ENCODE measurements around the gene E2F3.

Gene E2F3

GRCh38 chr6:20533746-20534294 lies 132.1 kb downstream of the E2F3 start:
- DNase-seq (ENCODE audit: low read depth): no peak

- DNase-seq (ENCODE audit: low read depth): peak; percentile 86
Observed at GRCh38 chr6:20534295-20535262, 132.9 kb downstream of the E2F3 start, which contains the start of gene CDKAL1. CDKAL1 (plus strand) TSS chr6:20534457; CDS start chr6:20546351, 11,894 bp downstream.

- DNase-seq (ENCODE audit: low read depth): no peak
Observed at GRCh38 chr6:20538131-20538662, 136.5 kb downstream of the E2F3 start.

GRCh38 chr6:20538907-20539306 lies 137.2 kb downstream of the E2F3 start:
- DNase-seq (ENCODE audit: low read depth): no peak

GRCh38 chr6:20539387-20539786 lies 137.7 kb downstream of the E2F3 start:
- no peak for DNase-seq (ENCODE audit: low read depth)

GRCh38 chr6:20540683-20541082 lies 139.0 kb downstream of the E2F3 start:
- no peak for DNase-seq (ENCODE audit: low read depth)

- DNase-seq (ENCODE audit: low read depth): no peak
Observed at GRCh38 chr6:20541382-20541781, 139.7 kb downstream of the E2F3 start.

GRCh38 chr6:20542927-20543602 lies 141.4 kb downstream of the E2F3 start:
- DNase-seq (ENCODE audit: low read depth): no peak

Measured in T follicular helper cell (primary cell).